ENCODE measurements around the gene TXNRD1. TPM values are rescaled to one million over a fixed set of nuclear protein-coding genes. Genes with fewer than 3 reads are reported as not detected.

TXNRD1 gene
- total RNA-seq, 1 experiment from 2014 or later: 327 TPM

- peak; percentile 69 for TF ChIP-seq CBX3 (IDR thresholded peaks at IDR 0.05; ENCODE audit: low read depth)
- TF ChIP-seq, protein P1, sequence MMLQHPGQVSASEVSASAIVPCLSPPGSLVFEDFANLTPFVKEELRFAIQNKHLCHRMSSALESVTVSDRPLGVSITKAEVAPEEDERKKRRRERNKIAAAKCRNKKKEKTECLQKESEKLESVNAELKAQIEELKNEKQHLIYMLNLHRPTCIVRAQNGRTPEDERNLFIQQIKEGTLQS (IDR thresholded peaks at IDR 0.05): no peak; the same call in 1 of the 2 replicates
- no peak for TF ChIP-seq EZH2phosphoT487 (IDR thresholded peaks at IDR 0.05; ENCODE audit: borderline replicate concordance)
- no peak for TF ChIP-seq YY1 (IDR thresholded peaks at IDR 0.05; ENCODE audit: extremely low read depth, insufficient replicate concordance, low read depth, low read length)
- TF ChIP-seq CTCF (IDR thresholded peaks at IDR 0.05 in 2 of 3, conservative IDR thresholded peaks at IDR 0.05 in 1 of 3; ENCODE audit: borderline replicate concordance in 1 of 3, insufficient read depth in 1 of 3, low read depth in 2 of 3, low read length in 2 of 3): no peak
- peak; percentile 73 for TF ChIP-seq SRF (IDR thresholded peaks at IDR 0.05; ENCODE audit: low read depth)
- peak; percentile 91 for TF ChIP-seq CEBPB (IDR thresholded peaks at IDR 0.05; ENCODE audit: low read depth)
- TF ChIP-seq RAD21 (IDR thresholded peaks at IDR 0.05; ENCODE audit: low read depth): no peak; the same call in 1 of the 2 replicates
- peak; percentile 53; the same call in 1 of the 2 replicates for TF ChIP-seq EGR1 (IDR thresholded peaks at IDR 0.05; ENCODE audit: low read depth)
Measured at GRCh38 chr12:104219908-104220404, 4.4 kb downstream of the TXNRD1 start (continued).

- TF ChIP-seq CBX3 (IDR thresholded peaks at IDR 0.05; ENCODE audit: low read depth) (peak; percentile 45; the same call in 1 of the 2 replicates), RAD21 (IDR thresholded peaks at IDR 0.05; ENCODE audit: low read depth) (no peak), EGR1 (IDR thresholded peaks at IDR 0.05; ENCODE audit: low read depth) (peak; percentile 58; the same call in 1 of the 2 replicates), FOSL1 (IDR thresholded peaks at IDR 0.05; ENCODE audit: low read depth) (peak; percentile 19; the same call in 1 of the 2 replicates), POLR2A (IDR thresholded peaks at IDR 0.05; ENCODE audit: borderline replicate concordance, extremely low read depth, insufficient read depth, insufficient read length) (no peak), JUND (IDR thresholded peaks at IDR 0.05) (no peak), CEBPB (IDR thresholded peaks at IDR 0.05; ENCODE audit: low read depth) (no peak)
- TF ChIP-seq, protein P1 (IDR thresholded peaks at IDR 0.05): no peak
- TF ChIP-seq, protein P2, sequence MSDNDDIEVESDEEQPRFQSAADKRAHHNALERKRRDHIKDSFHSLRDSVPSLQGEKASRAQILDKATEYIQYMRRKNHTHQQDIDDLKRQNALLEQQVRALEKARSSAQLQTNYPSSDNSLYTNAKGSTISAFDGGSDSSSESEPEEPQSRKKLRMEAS (IDR thresholded peaks at IDR 0.05): peak; percentile 58
- Histone ChIP-seq H3K9ac (ENCODE audit: low read length) (peak overlapping the region; percentile 69), H3K4me1 (ENCODE audit: control insufficient read depth in 1 of 2, insufficient read depth in 2 of 2, low read length in 2 of 2) (peaks cover 63 to 84% of the 10 kb centered on the region in 2 experiments), H3K9me2 (ENCODE audit: insufficient read depth) (no peaks in the 10 kb centered on the region), H3K4me3 (replicated peaks in 1 of 2; ENCODE audit: low read depth in 1 of 2, low read length in 2 of 2) (peak overlapping the region in 1 of 2 experiments; percentile 29; a peak in 2 of 4 replicates), H3K9me3 (ENCODE audit: control insufficient read depth in 1 of 2, insufficient read depth in 1 of 2, low read depth in 1 of 2, low read length in 2 of 2) (no peaks in the 10 kb centered on the region), H2AFZ (ENCODE audit: low read depth, low read length, poor library complexity, severe bottlenecking) (no peak overlapping the region), H3K4me2 (ENCODE audit: low read length) (peak overlapping the region; percentile 71), H3K27me3 (ENCODE audit: insufficient read depth, low read length) (no peaks in the 10 kb centered on the region), H3K36me3 (ENCODE audit: control insufficient read depth in 1 of 2, insufficient read depth in 2 of 2, low read length in 2 of 2) (no peaks in the 10 kb centered on the region), H3K27ac (ENCODE audit: low read depth, low read length) (peak overlapping the region; percentile 99), H4K20me1 (ENCODE audit: insufficient read depth) (no peaks in the 10 kb centered on the region), H3K79me2 (ENCODE audit: insufficient read depth, low read length) (no peaks in the 10 kb centered on the region)
- CTCF ChIA-PET: interaction anchor here (1.3 to 1.6 kb wide), 2 partner anchors 33 to 67 kb away, joined by 4 to 5 read pairs; no protein-coding TSS in a partner anchor
- intact Hi-C loops (cut with micrococcal nuclease): loop anchor here (5.0 kb wide), 1 partner anchor 36 kb away; no protein-coding TSS in a partner anchor
- no TSS peak for BruUV-seq (replicated peaks)
- RAD21 ChIA-PET (ENCODE audit: low non-redundant PET in 1 of 2, low total read pairs in 2 of 2, uncharacterized antibody in 2 of 2, unreplicated experiment in 2 of 2): no interaction called here
- no peak for DNase-seq (ENCODE audit: low read depth, low spot score)
- ATAC-seq: no peak
- POLR2A ChIA-PET: interaction anchor here (1.0 to 6.5 kb wide), 4 partner anchors 53 to 71 kb away, joined by 3 to 80 read pairs (median 4); no protein-coding TSS in a partner anchor
Measured at GRCh38 chr12:104220931-104221330, 5.4 kb downstream of the TXNRD1 start.
